CD8-positive, alpha-beta memory T cell (primary cell): Measurements from ENCODE around the gene ARL4A. TPM values are rescaled to one million over a fixed set of nuclear protein-coding genes. Genes with fewer than 3 reads are reported as not detected.

ENCODE experiments used
- CTCF ChIA-PET: fragments of 350-600 bp; sonication (Branson Sonifier 250); formaldehyde crosslinking; loops from one replicate; lab custom pipeline; 2021; ENCODE audit warnings: antibody characterized with exemption; lab: Charles Lee
- POLR2A ChIA-PET: fragments of 350-600 bp; sonication (Branson Sonifier 250); formaldehyde crosslinking; loops from one replicate; lab custom pipeline; 2021; ENCODE audit warnings: antibody characterized with exemption; lab: Charles Lee
- DNase-seq, 5 donors: peaks; one replicate each; pipeline versions ENCODE4 v3.0.0 to v3.0.0-alpha.2; 2020 to 2022; ENCODE audit warnings: mixed read lengths in 1 of 5
- H3K27ac ChIP-seq: one replicate; pipeline ENCODE4 v1.7.0; 2013; ENCODE audit warnings: low read depth, mild to moderate bottlenecking, low read length, moderate library complexity
- H3K27me3 ChIP-seq: 2 replicates; pipeline ENCODE4 v1.7.0; 2013; ENCODE audit warnings: low read length, mild to moderate bottlenecking; ENCODE audit not compliant: insufficient read depth, poor library complexity, severe bottlenecking
- H3K36me3 ChIP-seq: 2 replicates; pipeline ENCODE4 v1.7.0; 2013; ENCODE audit warnings: mild to moderate bottlenecking, low read length, moderate library complexity; ENCODE audit not compliant: insufficient read depth
- H3K4me1 ChIP-seq: 2 replicates; pipeline ENCODE4 v1.7.0; 2013; ENCODE audit warnings: mild to moderate bottlenecking, low read length, moderate library complexity; ENCODE audit not compliant: insufficient read depth
- H3K4me3 ChIP-seq: 2 replicates; pipeline ENCODE4 v1.7.0; 2013; ENCODE audit warnings: mild to moderate bottlenecking, low read length
- H3K9me3 ChIP-seq: 2 replicates; pipeline ENCODE4 v1.7.0; 2013; ENCODE audit warnings: mild to moderate bottlenecking, low read length
- H3K27ac Mint-ChIP-seq, 8 donors: one replicate each; pipeline ENCODE4 v1.8.0; 2020 to 2021; ENCODE audit warnings: mixed read lengths in 8 of 8, mild to moderate bottlenecking in 6 of 8, inconsistent platforms in 3 of 8, moderate library complexity in 3 of 8
- H3K27me3 Mint-ChIP-seq, 2 donors: one replicate each; pipeline ENCODE4 v1.8.0; 2020 to 2021; ENCODE audit warnings: mixed read lengths in 2 of 2, mild to moderate bottlenecking in 1 of 2, moderate library complexity in 1 of 2
- H3K36me3 Mint-ChIP-seq, 3 donors: one replicate each; pipeline ENCODE4 v1.8.0; 2020 to 2021; ENCODE audit warnings: mixed read lengths in 3 of 3, inconsistent platforms in 1 of 3, mild to moderate bottlenecking in 1 of 3
- H3K4me1 Mint-ChIP-seq, 3 donors: one replicate each; pipeline ENCODE4 v1.8.0; 2020 to 2021; ENCODE audit warnings: mixed read lengths in 3 of 3, inconsistent platforms in 1 of 3, mild to moderate bottlenecking in 1 of 3
- H3K4me3 Mint-ChIP-seq, 7 donors: one replicate each; pipeline ENCODE4 v1.8.0; 2020 to 2021; ENCODE audit warnings: mixed read lengths in 7 of 7, mild to moderate bottlenecking in 6 of 7, moderate library complexity in 4 of 7, inconsistent platforms in 2 of 7
- H3K9me3 Mint-ChIP-seq, 5 donors: one replicate each; pipeline ENCODE4 v1.8.0; 2020 to 2022; ENCODE audit warnings: mixed read lengths in 5 of 5, mild to moderate bottlenecking in 3 of 5, moderate library complexity in 2 of 5, inconsistent platforms in 1 of 5
- polyA plus RNA-seq: library from polyadenylated mRNA; unstranded; fragments of 300-500 nt; fragmentation: Illumina TruSeq; gene quantifications from one replicate; pipeline ENCODE4 v1.2.3, GENCODE V29; 2021
- total RNA-seq, 2 experiments: library from RNA; stranded (reverse); gene quantifications; one replicate each; pipeline ENCODE4 v1.2.3, GENCODE V29; 2021

ARL4A gene
- total and polyA plus RNA-seq, 3 experiments from 2014 or later, result 10.6 to 50.3 (median 11.6) TPM

DNA sequence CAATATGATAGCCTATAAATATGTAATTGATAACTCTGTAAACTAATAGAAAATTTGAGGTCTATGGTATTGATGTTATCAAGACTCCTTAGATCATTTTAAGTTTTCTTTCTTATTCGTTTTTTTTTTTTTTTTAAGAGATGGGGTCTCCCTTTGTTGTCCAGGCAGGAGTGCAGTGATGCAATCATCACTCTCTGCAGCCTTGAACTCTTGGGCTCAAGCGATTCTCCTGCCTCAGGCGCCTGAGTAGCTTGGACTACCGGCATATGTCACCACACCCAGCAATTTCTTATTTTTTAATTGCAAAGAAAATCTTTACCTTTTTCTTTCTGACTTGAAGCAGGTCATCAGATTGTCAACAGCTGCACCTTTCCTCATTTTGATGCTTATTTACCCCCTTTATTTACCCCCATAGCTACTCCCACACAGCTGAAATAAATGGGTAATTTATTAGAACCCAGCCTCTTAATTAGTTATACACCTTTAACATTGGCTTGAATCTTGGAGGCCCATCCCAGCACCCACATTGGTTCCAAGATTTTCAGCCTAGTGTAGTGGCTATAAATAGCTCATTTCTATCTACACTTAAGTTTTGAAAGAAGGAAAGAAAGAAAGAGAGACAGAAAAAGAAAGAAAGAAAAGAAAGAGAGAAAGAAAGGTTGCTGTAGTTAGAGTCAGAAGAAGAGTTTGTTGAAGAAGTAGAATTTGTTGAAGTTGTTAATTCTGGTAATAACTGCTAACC lies 38.3 kb downstream of the ARL4A start:
- H3K36me3 ChIP-seq, result no peaks in the 10 kb centered on the region
- H3K4me1 ChIP-seq, result peaks cover 6% of the 10 kb centered on the region
- Mint-ChIP-seq H3K4me1 (peaks cover 7 to 10% (median 9%) of the 10 kb centered on the region in 3 donors), H3K36me3 (no peaks in the 10 kb centered on the region), H3K4me3 (no peak overlapping the region), H3K27ac (no peak overlapping the region), H3K9me3 (no peaks in the 10 kb centered on the region), H3K27me3 (peaks cover 1 to 3% of the 10 kb centered on the region in 2 donors)
- no peaks in the 10 kb centered on the region for H3K9me3 ChIP-seq
- CTCF ChIA-PET, result no interaction called here
- POLR2A ChIA-PET, result no interaction called here
- no peak for DNase-seq
- no peak overlapping the region for H3K4me3 ChIP-seq
- H3K27me3 ChIP-seq, result no peaks in the 10 kb centered on the region
- H3K27ac ChIP-seq, result no peak overlapping the region

DNA sequence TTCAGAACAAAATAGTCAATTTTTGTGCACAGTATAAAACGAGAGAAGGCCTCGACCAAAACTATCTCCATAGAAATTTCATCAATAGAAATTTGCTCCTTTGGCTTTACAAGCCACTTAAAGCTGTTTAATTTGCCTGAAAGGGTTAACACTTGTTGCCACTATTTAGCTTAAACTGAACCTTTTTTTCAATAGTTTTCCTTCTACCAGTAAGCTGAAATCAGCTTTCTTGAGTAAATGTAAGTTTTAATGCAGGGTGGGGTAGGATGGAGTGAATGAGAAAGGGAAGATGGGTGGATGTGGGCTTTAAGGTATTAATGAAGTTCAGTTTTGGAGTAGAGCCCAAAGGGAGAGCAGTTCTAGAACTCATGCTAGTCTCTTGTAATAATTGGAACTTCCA lies 39.5 kb downstream of the ARL4A start:
- DNase-seq, result no peak
- H3K27me3 Mint-ChIP-seq, result peaks cover 1 to 3% of the 10 kb centered on the region in 2 donors
- H3K4me3 Mint-ChIP-seq, result no peak overlapping the region
- H3K36me3 Mint-ChIP-seq, result no peaks in the 10 kb centered on the region
- peaks cover 18% of the 10 kb centered on the region for H3K4me1 ChIP-seq
- no peak overlapping the region for H3K27ac Mint-ChIP-seq
- POLR2A ChIA-PET, result no interaction called here
- peaks cover 18 to 21% (median 20%) of the 10 kb centered on the region in 3 donors for H3K4me1 Mint-ChIP-seq
- H3K36me3 ChIP-seq, result no peaks in the 10 kb centered on the region
- no peaks in the 10 kb centered on the region for H3K9me3 Mint-ChIP-seq
- H3K4me3 ChIP-seq, result no peak overlapping the region
- H3K27me3 ChIP-seq, result no peaks in the 10 kb centered on the region
- H3K9me3 ChIP-seq, result no peaks in the 10 kb centered on the region
- CTCF ChIA-PET, result interaction anchor here (0.7 kb wide), 1 partner anchor 40 kb away, joined by 3 read pairs; no protein-coding TSS in a partner anchor
- H3K27ac ChIP-seq, result peak overlapping the region; percentile 55

DNA sequence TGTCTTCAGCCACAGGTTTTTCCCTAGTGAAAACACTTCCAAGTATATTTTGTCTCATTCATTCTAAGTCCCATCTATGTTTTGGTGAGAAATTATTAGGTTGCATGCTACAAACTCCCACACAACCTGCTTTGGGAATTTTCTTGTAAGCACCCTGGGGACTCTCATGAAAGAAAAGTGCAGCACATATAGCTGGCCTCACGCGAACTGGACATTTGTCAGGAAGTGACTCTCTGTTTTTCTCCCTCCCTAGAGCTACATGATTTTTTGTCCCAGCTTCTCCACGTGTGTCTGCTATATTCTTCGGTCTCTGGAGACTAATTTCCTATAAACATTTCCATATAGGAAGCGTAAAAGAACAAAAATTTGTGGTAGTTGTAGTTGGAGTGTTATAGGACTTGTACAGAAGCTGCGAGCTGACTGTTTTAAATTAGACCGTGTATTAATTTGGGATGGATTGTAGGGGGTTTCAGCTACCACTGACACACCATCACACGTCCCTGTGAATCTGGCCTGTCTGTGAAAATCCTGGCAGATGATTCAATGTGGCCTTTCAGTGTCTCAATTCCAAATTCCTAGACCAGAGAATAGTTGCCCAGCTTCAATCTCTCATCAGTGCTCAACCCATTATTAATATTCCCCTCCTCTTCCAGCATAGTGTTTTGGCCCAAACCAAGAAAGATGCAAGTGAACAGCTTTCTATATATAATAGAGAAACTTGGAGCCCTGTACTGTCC lies 40.2 kb downstream of the ARL4A start:
- no peak for DNase-seq
- H3K4me1 ChIP-seq, result peaks cover 20% of the 10 kb centered on the region
- H3K27ac Mint-ChIP-seq, result peak overlapping the region in 1 of 8 donors; percentile 5
- H3K27ac ChIP-seq, result peak overlapping the region; percentile 55
- no peak overlapping the region for H3K4me3 Mint-ChIP-seq
- CTCF ChIA-PET, result interaction anchor here (0.7 kb wide), 1 partner anchor 41 kb away, joined by 3 read pairs; no protein-coding TSS in a partner anchor
- peaks cover 20 to 25% (median 22%) of the 10 kb centered on the region in 3 donors for H3K4me1 Mint-ChIP-seq
- no peaks in the 10 kb centered on the region for H3K36me3 ChIP-seq
- no peaks in the 10 kb centered on the region for H3K27me3 ChIP-seq
- no peaks in the 10 kb centered on the region for H3K9me3 Mint-ChIP-seq
- no peaks in the 10 kb centered on the region for H3K9me3 ChIP-seq
- H3K27me3 Mint-ChIP-seq, result peaks cover 1 to 3% of the 10 kb centered on the region in 2 donors
- H3K4me3 ChIP-seq, result no peak overlapping the region
- no peaks in the 10 kb centered on the region for H3K36me3 Mint-ChIP-seq
- POLR2A ChIA-PET, result no interaction called here

DNA sequence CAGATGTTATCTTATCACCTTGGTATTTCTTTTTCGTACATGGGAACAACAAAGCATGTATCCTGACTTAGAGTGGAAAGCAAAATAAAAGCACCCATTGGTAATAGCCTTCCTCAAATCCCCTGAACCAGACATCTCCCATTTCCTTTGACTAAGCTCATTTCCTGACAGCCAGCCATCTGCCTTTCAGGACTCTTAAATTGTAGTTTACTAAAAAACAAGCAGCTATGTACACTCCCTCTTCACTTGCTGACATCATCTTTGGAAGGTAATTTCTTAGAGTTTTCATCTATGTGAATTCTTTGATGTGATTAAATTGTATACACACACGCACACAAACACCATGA lies 40.7 kb downstream of the ARL4A start:
- H3K27ac Mint-ChIP-seq, result peak overlapping the region in 1 of 8 donors; percentile 5
- no peaks in the 10 kb centered on the region for H3K27me3 ChIP-seq
- CTCF ChIA-PET, result no interaction called here
- H3K4me1 Mint-ChIP-seq, result peaks cover 20 to 25% (median 22%) of the 10 kb centered on the region in 3 donors
- no peaks in the 10 kb centered on the region for H3K9me3 Mint-ChIP-seq
- no peak overlapping the region for H3K4me3 ChIP-seq
- POLR2A ChIA-PET, result no interaction called here
- no peaks in the 10 kb centered on the region for H3K36me3 Mint-ChIP-seq
- H3K4me1 ChIP-seq, result peaks cover 20% of the 10 kb centered on the region
- peaks cover 1 to 3% of the 10 kb centered on the region in 2 donors for H3K27me3 Mint-ChIP-seq
- no peaks in the 10 kb centered on the region for H3K36me3 ChIP-seq
- no peak for DNase-seq
- H3K27ac ChIP-seq, result peak overlapping the region; percentile 55
- no peak overlapping the region for H3K4me3 Mint-ChIP-seq
- H3K9me3 ChIP-seq, result no peaks in the 10 kb centered on the region

DNA sequence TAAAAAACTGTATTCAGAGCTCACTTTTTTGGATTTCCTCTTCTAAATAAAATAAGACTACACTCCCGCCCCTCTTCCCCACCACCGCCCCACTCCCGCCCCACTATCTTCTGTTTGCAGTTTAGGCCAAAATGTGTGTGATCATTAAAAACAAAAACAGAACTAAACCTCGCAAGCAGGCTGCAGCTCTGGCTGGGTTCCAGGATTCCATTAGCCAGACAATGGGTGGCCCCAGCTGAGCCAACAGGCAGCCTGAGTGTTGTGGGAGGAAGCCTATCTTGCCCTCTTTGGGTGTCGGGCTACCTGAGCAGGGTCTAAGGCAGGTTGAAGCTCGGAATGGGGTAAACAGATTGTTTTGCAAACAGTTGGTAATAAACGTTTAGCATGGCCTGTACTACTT lies 41.7 kb downstream of the ARL4A start:
- H3K27me3 Mint-ChIP-seq, result peaks cover 1 to 3% of the 10 kb centered on the region in 2 donors
- no peaks in the 10 kb centered on the region for H3K9me3 Mint-ChIP-seq
- DNase-seq, result no peak
- H3K27ac ChIP-seq, result peak overlapping the region; percentile 55
- H3K36me3 ChIP-seq, result no peaks in the 10 kb centered on the region
- peaks cover 20 to 25% (median 22%) of the 10 kb centered on the region in 3 donors for H3K4me1 Mint-ChIP-seq
- ChIA-PET CTCF (no interaction called here), POLR2A (interaction anchor here (0.6 to 0.7 kb wide), 2 partner anchors 23 to 664 kb away, joined by 3 to 4 read pairs; no protein-coding TSS in a partner anchor)
- H3K36me3 Mint-ChIP-seq, result no peaks in the 10 kb centered on the region
- no peaks in the 10 kb centered on the region for H3K27me3 ChIP-seq
- H3K4me3 ChIP-seq, result no peak overlapping the region
- no peak overlapping the region for H3K4me3 Mint-ChIP-seq
- no peak overlapping the region for H3K27ac Mint-ChIP-seq
- peaks cover 20% of the 10 kb centered on the region for H3K4me1 ChIP-seq
- H3K9me3 ChIP-seq, result no peaks in the 10 kb centered on the region

DNA sequence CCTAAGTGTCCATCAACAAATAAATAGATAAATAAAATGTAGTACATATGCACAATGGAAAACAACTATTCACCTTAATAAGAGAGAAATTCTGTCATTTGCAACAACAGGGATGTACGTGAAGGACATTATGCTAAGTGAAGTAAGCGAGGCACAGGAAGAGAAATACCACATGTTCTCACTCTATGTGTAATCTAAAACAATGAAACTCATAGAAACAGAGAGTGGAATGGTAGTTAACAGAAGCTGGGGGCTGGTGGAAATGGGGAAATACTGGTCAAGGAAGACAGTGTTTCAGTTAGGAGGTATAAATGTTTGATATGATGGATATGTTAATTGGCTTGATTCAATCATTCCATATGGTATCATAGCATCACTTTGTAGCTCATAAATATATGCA lies 43.1 kb downstream of the ARL4A start:
- H3K27me3 Mint-ChIP-seq, result peaks cover 0 to 3% of the 10 kb centered on the region in 2 donors
- peak overlapping the region in 2 of 7 donors; percentile 3 to 7 for H3K4me3 Mint-ChIP-seq
- POLR2A ChIA-PET, result interaction anchor here (1.8 kb wide), 1 partner anchor 44 kb away, joined by 6 read pairs; no protein-coding TSS in a partner anchor
- Histone ChIP-seq H3K27ac (peak overlapping the region; percentile 10), H3K4me1 (peaks cover 20% of the 10 kb centered on the region), H3K9me3 (no peaks in the 10 kb centered on the region), H3K36me3 (no peaks in the 10 kb centered on the region), H3K27me3 (no peaks in the 10 kb centered on the region), H3K4me3 (no peak overlapping the region)
- no peak for DNase-seq
- H3K4me1 Mint-ChIP-seq, result peaks cover 22 to 32% (median 28%) of the 10 kb centered on the region in 3 donors
- H3K9me3 Mint-ChIP-seq, result no peaks in the 10 kb centered on the region
- peak overlapping the region in 5 of 8 donors; percentile 38 to 57 (median 55) for H3K27ac Mint-ChIP-seq
- no peaks in the 10 kb centered on the region for H3K36me3 Mint-ChIP-seq
- CTCF ChIA-PET, result interaction anchor here (3.2 kb wide), 1 partner anchor 44 kb away, joined by 26 read pairs; the partner anchor contains the start of gene ARL4A

DNA sequence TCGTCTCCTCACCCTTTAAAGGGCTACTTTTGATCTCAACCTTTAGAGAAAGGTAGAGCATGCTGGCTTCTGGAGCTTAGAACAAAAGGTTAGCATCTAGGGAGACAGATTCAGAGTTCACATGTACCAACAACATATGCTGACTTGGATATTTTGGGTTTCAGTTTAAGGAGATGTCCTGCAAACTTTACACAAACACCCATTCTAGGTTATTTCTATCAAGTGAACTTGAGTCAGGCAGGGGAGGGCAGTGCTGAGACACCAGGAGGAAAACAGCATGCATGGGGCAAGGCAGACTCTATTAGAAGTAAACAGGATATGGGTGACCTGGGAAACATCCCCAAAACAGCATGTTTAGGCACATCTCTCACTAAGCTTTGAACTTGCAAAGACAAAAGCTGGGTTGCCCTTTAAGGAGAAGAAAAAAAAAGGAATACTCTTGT lies 43.8 kb downstream of the ARL4A start:
- H3K4me3 ChIP-seq, result no peak overlapping the region
- Mint-ChIP-seq H3K9me3 (no peaks in the 10 kb centered on the region), H3K4me1 (peaks cover 22 to 32% (median 28%) of the 10 kb centered on the region in 3 donors), H3K4me3 (peak overlapping the region in 6 of 7 donors; percentile 60 to 83 (median 75)), H3K36me3 (no peaks in the 10 kb centered on the region), H3K27me3 (peaks cover 0 to 3% of the 10 kb centered on the region in 2 donors), H3K27ac (peak overlapping the region in 7 of 8 donors; percentile 2 to 88 (median 78))
- H3K36me3 ChIP-seq, result no peaks in the 10 kb centered on the region
- no peaks in the 10 kb centered on the region for H3K27me3 ChIP-seq
- H3K27ac ChIP-seq, result peak overlapping the region; percentile 10
- peaks cover 20% of the 10 kb centered on the region for H3K4me1 ChIP-seq
- H3K9me3 ChIP-seq, result no peaks in the 10 kb centered on the region
- DNase-seq, result peak in 1 of 5 donors; percentile 6
- ChIA-PET CTCF (interaction anchor here (3.2 kb wide), 1 partner anchor 45 kb away, joined by 26 read pairs; the partner anchor contains the start of gene ARL4A), POLR2A (interaction anchor here (1.8 kb wide), 1 partner anchor 45 kb away, joined by 6 read pairs; no protein-coding TSS in a partner anchor)
